Heart right ventricle (tissue), 16 donors: Measurements from ENCODE around the gene SPTBN1. TPM values are rescaled to one million over a fixed set of nuclear protein-coding genes. Genes with fewer than 3 reads are reported as not detected.

Source experiments
- ATAC-seq, 8 donors: fragments of 200-7000 bp; cut with Tn5 transposase; one replicate each; pipeline ENCODE4 v1.9.1; 2020; ENCODE audit warnings: mild to moderate bottlenecking in 8 of 8, moderate library complexity in 8 of 8, moderate number of reproducible peaks in 1 of 8
- DNase-seq, 2 donors: peaks; one replicate each; pipeline ENCODE4 v3.0.0-alpha.2; 2020
- H3K27ac ChIP-seq, 10 donors: fragments of 200-600 bp; sonication (generic) in 2 of 10; one replicate each; pipeline versions ENCODE4 v1.5.0 to v1.8.0; 2020 to 2022; ENCODE audit warnings: mild to moderate bottlenecking in 3 of 10
- H3K27me3 ChIP-seq, 7 donors: fragments of 200-600 bp; one replicate each; pipeline ENCODE4 v1.8.0; 2021 to 2022; ENCODE audit warnings: mild to moderate bottlenecking in 2 of 7
- H3K36me3 ChIP-seq, 9 donors: fragments of 200-600 bp; sonication (generic) in 1 of 9; one replicate each; pipeline versions ENCODE4 v1.5.0 to v1.8.0; 2020 to 2022; ENCODE audit warnings: mild to moderate bottlenecking in 2 of 9
- H3K4me1 ChIP-seq, 9 donors: fragments of 200-600 bp; sonication (generic) in 1 of 9; one replicate each; pipeline versions ENCODE4 v1.5.0 to v1.8.0; 2020 to 2022; ENCODE audit warnings: mild to moderate bottlenecking in 4 of 9
- H3K4me3 ChIP-seq, 10 donors: fragments of 200-600 bp; sonication (generic) in 2 of 10; one replicate each; pipeline versions ENCODE4 v1.5.0 to v1.8.0; 2020 to 2022; ENCODE audit warnings: mild to moderate bottlenecking in 7 of 10, moderate library complexity in 2 of 10
- H3K9me3 ChIP-seq, 11 donors: fragments of 200-600 bp in 10 of 11; sonication (generic) in 2 of 11; one replicate each; pipeline versions ENCODE4 v1.5.0 to v1.8.0; 2013 to 2022; ENCODE audit warnings: mild to moderate bottlenecking in 2 of 11, control low read depth in 1 of 11, moderate library complexity in 1 of 11
- CTCF ChIP-seq, 9 donors: fragments of 200-600 bp; sonication (generic) in 2 of 9; IDR thresholded peaks; one replicate each; pipeline versions ENCODE4 v1.5.0 to v1.8.0; 2021 to 2022; ENCODE audit warnings: antibody characterized with exemption in 9 of 9, mild to moderate bottlenecking in 5 of 9, moderate library complexity in 1 of 9
- WGBS, 2 donors: extraction: QIAGEN DNeasy Blood & Tissue Kit; methylation state at CpG; one replicate each; pipeline ENCODE4 v1.1.7; 2013; ENCODE audit warnings: inconsistent platforms in 1 of 2; 5-methylcytosine and 5-hydroxymethylcytosine counted together
- intact Hi-C, 10 donors: fragments of 100-400 bp; cut with DNase I; formaldehyde crosslinking; loops; one replicate each; pipeline versions ENCODE4 v1.11.1 to v1.14.2; 2022
- polyA plus RNA-seq, 2 donors: library from polyadenylated mRNA; stranded (reverse); fragments of 200-250 nt; gene quantifications; one replicate each; pipeline ENCODE4 v1.2.3, GENCODE V29; 2013
- total RNA-seq, 10 donors: library from RNA; stranded (reverse); fragmentation: NEBNext Ultra II Directional in 3 of 10; extraction: Animal tissue kit (Norgen Biotek cat#: 25700) in 3 of 10; gene quantifications; one replicate each; pipeline versions ENCODE4 v1.2.1 to v1.2.4, GENCODE V29; 2021 to 2023
- donor health status: Arrhythmogenic right ventricular cardiomyopathy.
- donor health status: ischemic (EF 13 %, LVEDD 7.1; RV severe dilation, severe dysfunction).
- donor health status: healthy with polysubstance abuse.
- donor health status: DM: no; HTN: yes; CAD: no.
- donor health status: DM: no; HTN: no; CAD: no.
- donor health status: ischemic (EF 25% LVEDD 6.9; RV normal size, moderate dysfunction).
- donor health status: ischemic (EF 25% LVEDD 5.7; RV mildly dilated, moderate dysfunction).
- donor health status: healthy.
- donor health status: DM: yes; HTN: yes; CAD: no.
- donor health status: Ischemic cardiomyopathy.
- donor health status: ischemic (EF 35%, LVEDD 5.7; RV mildly dilated, moderate dysfunction).
- donor health status: nonischemic (EF 11% LVEDD 7.7; RV severe dilation, severe dysfunction).
- donor health status: DM: yes; HTN: yes; CAD: no.
- donor health status: PGD.
- donor health status: ischemic (EF 29% LVEDD 5.4; RV normal size, mild dysfunction).
- donor health status: nonischemic (EF 23%, LVEDD 6.1; RV moderate dilation, normal function).

SPTBN1 gene
- total and polyA plus RNA-seq, 12 donors: 91.1 to 643 (median 494) TPM

GRCh38 chr2:54613794-54614257 is 157.7 kb downstream of the SPTBN1 start:
- WGBS, 2 donors: 48 to 59% methylated on average over 6 of the region's 6 CpGs
- TF ChIP-seq CTCF (IDR thresholded peaks at IDR 0.05): no peak
- no peak overlapping the region for H3K4me3 ChIP-seq
- DNase-seq (no peak), ATAC-seq (peak in 5 of 8 donors; percentile 14 to 49 (median 29))
- H3K27ac ChIP-seq: peak overlapping the region in 7 of 10 donors; percentile 15 to 89 (median 48)
- no peaks in the 10 kb centered on the region for H3K27me3 ChIP-seq
- H3K36me3 ChIP-seq: peaks cover 0 to 71% (median 25%) of the 10 kb centered on the region in 9 donors
- intact Hi-C loops: no loop called here
- no peaks in the 10 kb centered on the region for H3K9me3 ChIP-seq
- H3K4me1 ChIP-seq: peaks cover 31 to 100% (median 98%) of the 10 kb centered on the region in 9 donors

GRCh38 chr2:54614819-54615218 is 158.7 kb downstream of the SPTBN1 start:
- peaks cover 31 to 100% (median 99%) of the 10 kb centered on the region in 9 donors for H3K4me1 ChIP-seq
- DNase-seq: no peak
- H3K9me3 ChIP-seq: no peaks in the 10 kb centered on the region
- no peaks in the 10 kb centered on the region for H3K27me3 ChIP-seq
- no peak for TF ChIP-seq CTCF (IDR thresholded peaks at IDR 0.05)
- H3K27ac ChIP-seq: peak overlapping the region in 2 of 10 donors; percentile 54 to 89
- ATAC-seq: no peak
- no peak overlapping the region for H3K4me3 ChIP-seq
- intact Hi-C loops: loop anchor here in 2 of 10 donors (5.0 kb wide), 2 partner anchors 38 to 93 kb away; no protein-coding TSS in a partner anchor
- peaks cover 0 to 78% (median 25%) of the 10 kb centered on the region in 9 donors for H3K36me3 ChIP-seq

GRCh38 chr2:54615832-54616534 is 159.9 kb downstream of the SPTBN1 start:
- intact Hi-C loops: loop anchor here in 2 of 10 donors (5.0 kb wide), 2 partner anchors 39 to 94 kb away; no protein-coding TSS in a partner anchor
- Histone ChIP-seq H3K4me3 (no peak overlapping the region), H3K27ac (peak overlapping the region in 6 of 10 donors; percentile 6 to 89 (median 54)), H3K27me3 (no peaks in the 10 kb centered on the region), H3K4me1 (peaks cover 34 to 100% (median 96%) of the 10 kb centered on the region in 9 donors), H3K9me3 (no peaks in the 10 kb centered on the region), H3K36me3 (peaks cover 0 to 89% (median 28%) of the 10 kb centered on the region in 9 donors)
- ATAC-seq (peak in 3 of 8 donors; percentile 34 to 53 (median 49)), DNase-seq (no peak)
- WGBS, 2 donors: 47 to 53% methylated on average over 5 of the region's 5 CpGs
- no peak for TF ChIP-seq CTCF (IDR thresholded peaks at IDR 0.05)

DNA sequence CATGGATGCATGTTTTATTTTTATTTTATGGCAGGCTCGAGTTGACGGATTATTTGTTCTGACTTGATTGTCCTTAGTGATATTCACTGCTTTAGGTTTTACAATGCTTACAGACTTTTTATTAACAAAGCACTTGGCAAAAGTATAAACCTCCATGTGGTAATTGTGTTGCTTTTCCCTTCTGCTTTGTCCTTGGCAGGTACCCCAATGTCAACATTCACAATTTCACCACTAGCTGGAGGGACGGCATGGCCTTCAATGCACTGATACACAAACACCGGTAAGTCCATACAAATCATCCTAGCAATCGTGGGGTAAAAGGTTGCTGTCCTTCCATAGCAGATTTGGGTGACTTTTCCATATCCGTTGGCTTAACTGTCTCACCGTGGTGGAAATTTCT is 161.3 kb downstream of the SPTBN1 start:
- Histone ChIP-seq H3K27me3 (no peaks in the 10 kb centered on the region), H3K4me3 (no peak overlapping the region), H3K36me3 (peaks cover 0 to 97% (median 42%) of the 10 kb centered on the region in 9 donors), H3K4me1 (peaks cover 30 to 90% (median 84%) of the 10 kb centered on the region in 9 donors), H3K27ac (peak overlapping the region in 7 of 10 donors; percentile 1 to 89 (median 72)), H3K9me3 (no peaks in the 10 kb centered on the region)
- TF ChIP-seq CTCF (IDR thresholded peaks at IDR 0.05): peak in 2 of 9 donors; percentile 11 to 13
- ATAC-seq (peak in 1 of 8 donors; percentile 36), DNase-seq (no peak)
- 38 to 52% methylated on average over 7 of the region's 7 CpGs for WGBS, 2 donors
- intact Hi-C loops: loop anchor here in 2 of 10 donors (5.0 kb wide), 2 partner anchors 40 to 95 kb away; no protein-coding TSS in a partner anchor
